HEK293 (cell line): ENCODE results near the gene MCM3AP.
A peak's percentile ranks its signal among the peaks of the same experiment; 100 is the strongest.

Experiments
- KLF7 ChIP-seq: fragments of 450-650 bp; formaldehyde crosslinking; IDR thresholded peaks from 2 replicates; pipeline ENCODE4 v1.5.1; 2016; ENCODE audit warnings: missing biosample characterization, missing genetic modification characterization, borderline replicate concordance
- KLF8 ChIP-seq: fragments of 450-650 bp; formaldehyde crosslinking; IDR thresholded peaks from 2 replicates; pipeline ENCODE4 v1.5.1; 2016; ENCODE audit warnings: missing biosample characterization, missing genetic modification characterization
- ZBTB1 ChIP-seq: fragments of 450-650 bp; formaldehyde crosslinking; IDR thresholded peaks from 2 replicates; pipeline ENCODE4 v1.5.1; 2016; ENCODE audit warnings: missing biosample characterization, missing genetic modification characterization
- ZBTB48 ChIP-seq: fragments of 450-650 bp; formaldehyde crosslinking; IDR thresholded peaks from 2 replicates; pipeline ENCODE4 v1.5.1; 2016; ENCODE audit warnings: missing biosample characterization, missing genetic modification characterization
- ZEB2 ChIP-seq: fragments of 450-650 bp; formaldehyde crosslinking; IDR thresholded peaks from 2 replicates; pipeline ENCODE4 v1.5.1; 2016; ENCODE audit warnings: missing biosample characterization, missing genetic modification characterization
- ZIC2 ChIP-seq: fragments of 450-650 bp; formaldehyde crosslinking; IDR thresholded peaks from 2 replicates; pipeline ENCODE4 v1.5.1; 2016; ENCODE audit warnings: missing biosample characterization, missing genetic modification characterization
- ZNF175 ChIP-seq: fragments of 450-650 bp; formaldehyde crosslinking; IDR thresholded peaks from 2 replicates; pipeline ENCODE4 v1.5.1; 2016; ENCODE audit warnings: missing biosample characterization, missing genetic modification characterization
- ZNF19 ChIP-seq: fragments of 450-650 bp; formaldehyde crosslinking; IDR thresholded peaks from 2 replicates; pipeline ENCODE4; 2016; ENCODE audit warnings: missing biosample characterization, missing genetic modification characterization, low read depth
- ZNF211 ChIP-seq: fragments of 450-650 bp; formaldehyde crosslinking; IDR thresholded peaks from 2 replicates; pipeline ENCODE4 v1.5.1; 2016; ENCODE audit warnings: low read depth, missing biosample characterization, missing genetic modification characterization
- ZNF292 ChIP-seq: fragments of 450-650 bp; formaldehyde crosslinking; IDR thresholded peaks from 2 replicates; pipeline ENCODE4 v1.5.1; 2016; ENCODE audit warnings: low read depth, missing biosample characterization, missing genetic modification characterization, borderline replicate concordance
- ZNF341 ChIP-seq: fragments of 450-650 bp; formaldehyde crosslinking; IDR thresholded peaks from 2 replicates; pipeline ENCODE4; 2016; ENCODE audit warnings: low read depth, missing biosample characterization, missing genetic modification characterization
- ZNF404 ChIP-seq: fragments of 450-650 bp; formaldehyde crosslinking; IDR thresholded peaks from 2 replicates; pipeline ENCODE4 v1.5.1; 2017; ENCODE audit warnings: missing biosample characterization, missing genetic modification characterization
- ZNF501 ChIP-seq: fragments of 450-650 bp; formaldehyde crosslinking; IDR thresholded peaks from 2 replicates; pipeline ENCODE4 v1.5.1; 2016; ENCODE audit warnings: missing biosample characterization, missing genetic modification characterization
- ZNF529 ChIP-seq: fragments of 450-650 bp; formaldehyde crosslinking; IDR thresholded peaks from 2 replicates; pipeline ENCODE4 v1.5.1; 2017; ENCODE audit warnings: missing genetic modification characterization, missing biosample characterization; ENCODE audit not compliant: insufficient replicate concordance
- ZNF530 ChIP-seq: fragments of 450-650 bp; formaldehyde crosslinking; IDR thresholded peaks from 2 replicates; pipeline ENCODE4 v1.5.1; 2016; ENCODE audit warnings: low read depth, missing biosample characterization, missing genetic modification characterization
- ZNF549 ChIP-seq: fragments of 450-650 bp; IDR thresholded peaks from 2 replicates; pipeline ENCODE4 v1.5.1; 2018; ENCODE audit warnings: missing biosample characterization, missing genetic modification characterization, mild to moderate bottlenecking, inconsistent platforms, moderate library complexity
- ZNF600 ChIP-seq: fragments of 450-650 bp; formaldehyde crosslinking; IDR thresholded peaks from 2 replicates; pipeline ENCODE4 v1.5.1; 2016; ENCODE audit warnings: missing biosample characterization, missing genetic modification characterization
- ZNF621 ChIP-seq: fragments of 450-650 bp; formaldehyde crosslinking; IDR thresholded peaks from 2 replicates; pipeline ENCODE4 v1.5.1; 2017; ENCODE audit warnings: missing biosample characterization, missing genetic modification characterization
- ZNF629 ChIP-seq: fragments of 450-650 bp; formaldehyde crosslinking; IDR thresholded peaks from 2 replicates; pipeline ENCODE4 v1.5.1; 2017; ENCODE audit warnings: missing biosample characterization, missing genetic modification characterization
- ZNF654 ChIP-seq: fragments of 450-650 bp; formaldehyde crosslinking; IDR thresholded peaks from 2 replicates; pipeline ENCODE4 v1.5.1; 2016; ENCODE audit warnings: low read depth, missing biosample characterization, missing genetic modification characterization
- ZNF660 ChIP-seq: fragments of 450-650 bp; IDR thresholded peaks from 2 replicates; pipeline ENCODE4 v1.5.1; 2018; ENCODE audit warnings: missing biosample characterization, mild to moderate bottlenecking, missing genetic modification characterization
- ZNF747 ChIP-seq: fragments of 450-650 bp; formaldehyde crosslinking; IDR thresholded peaks from 2 replicates; pipeline ENCODE4 v1.5.1; 2016; ENCODE audit warnings: missing biosample characterization, missing genetic modification characterization
- ZNF776 ChIP-seq: fragments of 450-650 bp; formaldehyde crosslinking; IDR thresholded peaks from 2 replicates; pipeline ENCODE4 v1.5.0; 2017; ENCODE audit warnings: missing biosample characterization, missing genetic modification characterization, borderline replicate concordance
- TF ChIP-seq, protein P1 (sequence below): fragments of 450-650 bp; formaldehyde crosslinking; IDR thresholded peaks from 2 replicates; pipeline ENCODE4 v1.5.1; 2016; ENCODE audit warnings: missing biosample characterization, missing genetic modification characterization
- TF ChIP-seq, protein P2 (sequence below): fragments of 450-650 bp; formaldehyde crosslinking; IDR thresholded peaks from 2 replicates; pipeline ENCODE4 v1.5.1; 2017; ENCODE audit warnings: missing biosample characterization, missing genetic modification characterization
- TF ChIP-seq, protein P3 (sequence below): fragments of 450-650 bp; formaldehyde crosslinking; IDR thresholded peaks from 2 replicates; pipeline ENCODE4; 2016; ENCODE audit warnings: missing biosample characterization, missing genetic modification characterization
- TF ChIP-seq, protein P4 (sequence below): fragments of 450-650 bp; IDR thresholded peaks from 2 replicates; pipeline ENCODE4 v1.5.1; 2018; ENCODE audit warnings: missing biosample characterization, mild to moderate bottlenecking, missing genetic modification characterization
- TF ChIP-seq, protein P5 (sequence below): fragments of 450-650 bp; formaldehyde crosslinking; IDR thresholded peaks from 2 replicates; pipeline ENCODE4 v1.5.1; 2017; ENCODE audit warnings: missing biosample characterization, missing genetic modification characterization
- TF ChIP-seq, protein P6 (sequence below): fragments of 450-650 bp; formaldehyde crosslinking; IDR thresholded peaks from 2 replicates; pipeline ENCODE4 v1.5.1; 2017; ENCODE audit warnings: missing biosample characterization, mild to moderate bottlenecking, missing genetic modification characterization, moderate library complexity

MCM3AP gene

DNA sequence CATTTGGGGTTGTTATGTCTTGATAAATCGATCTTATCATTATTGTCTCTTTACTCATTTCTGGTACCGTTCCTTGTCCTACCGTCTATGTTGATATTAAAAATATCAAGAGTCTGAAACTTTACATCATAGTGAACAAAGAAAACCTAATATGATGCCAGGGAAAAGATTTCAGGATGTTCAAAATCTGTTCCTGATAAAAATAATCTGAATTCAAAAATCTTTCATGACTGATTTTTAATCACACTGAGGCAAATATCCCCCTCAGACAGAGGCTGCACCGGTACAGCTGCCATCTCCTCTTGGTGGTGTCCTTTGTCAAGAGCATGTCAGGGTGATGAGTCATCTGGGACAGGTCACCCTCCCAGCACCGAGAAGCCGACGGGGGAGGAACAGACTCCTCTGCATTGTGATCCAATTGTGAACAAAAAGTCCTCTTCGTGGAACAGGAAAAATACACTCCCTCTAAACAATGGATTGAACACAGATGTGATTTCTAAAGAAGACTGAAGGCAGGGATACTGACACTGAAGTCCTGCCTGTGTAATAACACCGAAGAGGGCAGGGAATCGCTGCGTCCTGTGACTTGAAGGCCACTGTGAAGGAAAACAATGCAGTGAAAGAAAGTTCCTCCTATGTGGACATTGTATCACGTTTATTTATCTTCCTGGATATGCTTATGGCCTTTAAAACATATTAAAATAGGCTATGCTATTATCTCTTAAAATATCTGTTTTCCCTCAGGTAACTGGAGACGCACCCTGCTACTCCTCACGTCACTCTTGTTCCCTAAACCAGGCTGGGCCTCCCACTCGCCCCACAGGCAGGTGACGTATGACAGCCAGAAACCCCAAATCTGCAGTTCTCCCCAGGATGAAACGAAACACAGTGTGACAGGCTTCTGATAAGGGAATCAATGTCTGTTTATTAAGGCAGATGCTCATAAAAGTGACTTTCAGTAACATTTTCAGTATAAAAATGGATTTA lies 96.9 kb downstream of the MCM3AP start (continued):
- TF ChIP-seq, protein P1, sequence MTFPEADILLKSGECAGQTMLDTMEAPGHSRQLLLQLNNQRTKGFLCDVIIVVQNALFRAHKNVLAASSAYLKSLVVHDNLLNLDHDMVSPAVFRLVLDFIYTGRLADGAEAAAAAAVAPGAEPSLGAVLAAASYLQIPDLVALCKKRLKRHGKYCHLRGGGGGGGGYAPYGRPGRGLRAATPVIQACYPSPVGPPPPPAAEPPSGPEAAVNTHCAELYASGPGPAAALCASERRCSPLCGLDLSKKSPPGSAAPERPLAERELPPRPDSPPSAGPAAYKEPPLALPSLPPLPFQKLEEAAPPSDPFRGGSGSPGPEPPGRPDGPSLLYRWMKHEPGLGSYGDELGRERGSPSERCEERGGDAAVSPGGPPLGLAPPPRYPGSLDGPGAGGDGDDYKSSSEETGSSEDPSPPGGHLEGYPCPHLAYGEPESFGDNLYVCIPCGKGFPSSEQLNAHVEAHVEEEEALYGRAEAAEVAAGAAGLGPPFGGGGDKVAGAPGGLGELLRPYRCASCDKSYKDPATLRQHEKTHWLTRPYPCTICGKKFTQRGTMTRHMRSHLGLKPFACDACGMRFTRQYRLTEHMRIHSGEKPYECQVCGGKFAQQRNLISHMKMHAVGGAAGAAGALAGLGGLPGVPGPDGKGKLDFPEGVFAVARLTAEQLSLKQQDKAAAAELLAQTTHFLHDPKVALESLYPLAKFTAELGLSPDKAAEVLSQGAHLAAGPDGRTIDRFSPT (tag by site-specific recombination): no peak
- TF ChIP-seq ZNF404 (tag by site-specific recombination) (no peak), ZNF19 (tag by site-specific recombination) (no peak), ZNF654 (tag by site-specific recombination) (no peak), ZNF501 (no peak), ZNF175 (tag by site-specific recombination) (no peak), ZNF341 (no peak), ZNF292 (tag by site-specific recombination) (0 out of 2 replicates have a peak, but pooled peaks have one; percentile 15), KLF8 (tag by site-specific recombination) (no peak), ZNF211 (tag by site-specific recombination) (no peak), ZNF747 (tag by site-specific recombination) (no peak), ZNF549 (tag by site-specific recombination) (no peak), ZIC2 (no peak), ZNF530 (tag by site-specific recombination) (no peak), ZBTB48 (tag by site-specific recombination) (no peak), ZNF600 (tag by site-specific recombination) (0 out of 2 replicates have a peak, but pooled peaks have one; percentile 41), ZNF621 (no peak), ZBTB1 (tag by site-specific recombination) (no peak), ZNF629 (tag by site-specific recombination) (peak; percentile 59), KLF7 (tag by site-specific recombination) (no peak), ZNF776 (tag by site-specific recombination) (no peak), ZNF660 (no peak), ZNF529 (tag by site-specific recombination) (no peak), ZEB2 (tag by site-specific recombination) (0 out of 2 replicates have a peak, but pooled peaks have one; percentile 15)
- TF ChIP-seq, protein P2, sequence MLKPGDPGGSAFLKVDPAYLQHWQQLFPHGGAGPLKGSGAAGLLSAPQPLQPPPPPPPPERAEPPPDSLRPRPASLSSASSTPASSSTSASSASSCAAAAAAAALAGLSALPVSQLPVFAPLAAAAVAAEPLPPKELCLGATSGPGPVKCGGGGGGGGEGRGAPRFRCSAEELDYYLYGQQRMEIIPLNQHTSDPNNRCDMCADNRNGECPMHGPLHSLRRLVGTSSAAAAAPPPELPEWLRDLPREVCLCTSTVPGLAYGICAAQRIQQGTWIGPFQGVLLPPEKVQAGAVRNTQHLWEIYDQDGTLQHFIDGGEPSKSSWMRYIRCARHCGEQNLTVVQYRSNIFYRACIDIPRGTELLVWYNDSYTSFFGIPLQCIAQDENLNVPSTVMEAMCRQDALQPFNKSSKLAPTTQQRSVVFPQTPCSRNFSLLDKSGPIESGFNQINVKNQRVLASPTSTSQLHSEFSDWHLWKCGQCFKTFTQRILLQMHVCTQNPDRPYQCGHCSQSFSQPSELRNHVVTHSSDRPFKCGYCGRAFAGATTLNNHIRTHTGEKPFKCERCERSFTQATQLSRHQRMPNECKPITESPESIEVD (tag by site-specific recombination): no peak
- TF ChIP-seq, protein P3, sequence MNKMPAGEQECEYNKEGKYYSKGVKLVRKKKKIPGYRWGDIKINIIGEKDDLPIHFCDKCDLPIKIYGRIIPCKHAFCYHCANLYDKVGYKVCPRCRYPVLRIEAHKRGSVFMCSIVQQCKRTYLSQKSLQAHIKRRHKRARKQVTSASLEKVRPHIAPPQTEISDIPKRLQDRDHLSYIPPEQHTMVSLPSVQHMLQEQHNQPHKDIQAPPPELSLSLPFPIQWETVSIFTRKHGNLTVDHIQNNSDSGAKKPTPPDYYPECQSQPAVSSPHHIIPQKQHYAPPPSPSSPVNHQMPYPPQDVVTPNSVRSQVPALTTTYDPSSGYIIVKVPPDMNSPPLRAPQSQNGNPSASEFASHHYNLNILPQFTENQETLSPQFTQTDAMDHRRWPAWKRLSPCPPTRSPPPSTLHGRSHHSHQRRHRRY (tag by site-specific recombination): no peak
- TF ChIP-seq, protein P4, sequence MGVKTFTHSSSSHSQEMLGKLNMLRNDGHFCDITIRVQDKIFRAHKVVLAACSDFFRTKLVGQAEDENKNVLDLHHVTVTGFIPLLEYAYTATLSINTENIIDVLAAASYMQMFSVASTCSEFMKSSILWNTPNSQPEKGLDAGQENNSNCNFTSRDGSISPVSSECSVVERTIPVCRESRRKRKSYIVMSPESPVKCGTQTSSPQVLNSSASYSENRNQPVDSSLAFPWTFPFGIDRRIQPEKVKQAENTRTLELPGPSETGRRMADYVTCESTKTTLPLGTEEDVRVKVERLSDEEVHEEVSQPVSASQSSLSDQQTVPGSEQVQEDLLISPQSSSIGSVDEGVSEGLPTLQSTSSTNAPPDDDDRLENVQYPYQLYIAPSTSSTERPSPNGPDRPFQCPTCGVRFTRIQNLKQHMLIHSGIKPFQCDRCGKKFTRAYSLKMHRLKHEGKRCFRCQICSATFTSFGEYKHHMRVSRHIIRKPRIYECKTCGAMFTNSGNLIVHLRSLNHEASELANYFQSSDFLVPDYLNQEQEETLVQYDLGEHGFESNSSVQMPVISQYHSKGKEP (tag by site-specific recombination): no peak
- TF ChIP-seq, protein P5, sequence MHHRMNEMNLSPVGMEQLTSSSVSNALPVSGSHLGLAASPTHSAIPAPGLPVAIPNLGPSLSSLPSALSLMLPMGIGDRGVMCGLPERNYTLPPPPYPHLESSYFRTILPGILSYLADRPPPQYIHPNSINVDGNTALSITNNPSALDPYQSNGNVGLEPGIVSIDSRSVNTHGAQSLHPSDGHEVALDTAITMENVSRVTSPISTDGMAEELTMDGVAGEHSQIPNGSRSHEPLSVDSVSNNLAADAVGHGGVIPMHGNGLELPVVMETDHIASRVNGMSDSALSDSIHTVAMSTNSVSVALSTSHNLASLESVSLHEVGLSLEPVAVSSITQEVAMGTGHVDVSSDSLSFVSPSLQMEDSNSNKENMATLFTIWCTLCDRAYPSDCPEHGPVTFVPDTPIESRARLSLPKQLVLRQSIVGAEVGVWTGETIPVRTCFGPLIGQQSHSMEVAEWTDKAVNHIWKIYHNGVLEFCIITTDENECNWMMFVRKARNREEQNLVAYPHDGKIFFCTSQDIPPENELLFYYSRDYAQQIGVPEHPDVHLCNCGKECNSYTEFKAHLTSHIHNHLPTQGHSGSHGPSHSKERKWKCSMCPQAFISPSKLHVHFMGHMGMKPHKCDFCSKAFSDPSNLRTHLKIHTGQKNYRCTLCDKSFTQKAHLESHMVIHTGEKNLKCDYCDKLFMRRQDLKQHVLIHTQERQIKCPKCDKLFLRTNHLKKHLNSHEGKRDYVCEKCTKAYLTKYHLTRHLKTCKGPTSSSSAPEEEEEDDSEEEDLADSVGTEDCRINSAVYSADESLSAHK (tag by site-specific recombination): no peak
- TF ChIP-seq, protein P6, sequence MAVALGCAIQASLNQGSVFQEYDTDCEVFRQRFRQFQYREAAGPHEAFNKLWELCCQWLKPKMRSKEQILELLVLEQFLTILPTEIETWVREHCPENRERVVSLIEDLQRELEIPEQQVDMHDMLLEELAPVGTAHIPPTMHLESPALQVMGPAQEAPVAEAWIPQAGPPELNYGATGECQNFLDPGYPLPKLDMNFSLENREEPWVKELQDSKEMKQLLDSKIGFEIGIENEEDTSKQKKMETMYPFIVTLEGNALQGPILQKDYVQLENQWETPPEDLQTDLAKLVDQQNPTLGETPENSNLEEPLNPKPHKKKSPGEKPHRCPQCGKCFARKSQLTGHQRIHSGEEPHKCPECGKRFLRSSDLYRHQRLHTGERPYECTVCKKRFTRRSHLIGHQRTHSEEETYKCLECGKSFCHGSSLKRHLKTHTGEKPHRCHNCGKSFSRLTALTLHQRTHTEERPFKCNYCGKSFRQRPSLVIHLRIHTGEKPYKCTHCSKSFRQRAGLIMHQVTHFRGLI (tag by site-specific recombination): no peak
